PFSK-1 (cell line): ENCODE measurements around the gene PCSK6.

Experiments
- FOXP2 ChIP-seq: optimal IDR thresholded peaks from 2 replicates; pipeline ENCODE3; 2011; ENCODE audit warnings: borderline replicate concordance, control low read depth, inconsistent platforms; ENCODE audit not compliant: insufficient read depth; ENCODE audit errors: extremely low read length, extremely low read depth
- POLR2AphosphoS5 ChIP-seq: IDR thresholded peaks from 2 replicates; pipeline ENCODE4 v1.6.1; 2012; ENCODE audit warnings: low read depth, mild to moderate bottlenecking, control low read depth, low read length, moderate library complexity
- SIN3A ChIP-seq: IDR thresholded peaks from 2 replicates; pipeline ENCODE4 v1.6.1; 2012; ENCODE audit warnings: mild to moderate bottlenecking, low read length, moderate library complexity, borderline replicate concordance; ENCODE audit not compliant: insufficient read depth
- TAF1 ChIP-seq: IDR thresholded peaks from 2 replicates; pipeline ENCODE4 v1.6.1; 2012; ENCODE audit warnings: low read length, control low read depth, borderline replicate concordance; ENCODE audit not compliant: insufficient read depth
- TF ChIP-seq, protein P1 (sequence below), 2 experiments: IDR thresholded peaks; 2 replicates each; pipeline versions ENCODE4 v1.6.1 to v1.8.0; 2011 to 2012; ENCODE audit warnings: low read depth in 2 of 2, low read length in 2 of 2, control low read depth in 1 of 2, inconsistent platforms in 1 of 2, mild to moderate bottlenecking in 1 of 2, moderate library complexity in 1 of 2; ENCODE audit not compliant: insufficient read depth in 1 of 2

PCSK6 gene

GRCh38 chr15:101322016-101322695 lies 167.4 kb downstream of the PCSK6 start:
- TF ChIP-seq FOXP2, result no peak
- no peak for TF ChIP-seq POLR2AphosphoS5
- no peak for TF ChIP-seq SIN3A
- TF ChIP-seq TAF1, result no peak
- TF ChIP-seq, protein P1, sequence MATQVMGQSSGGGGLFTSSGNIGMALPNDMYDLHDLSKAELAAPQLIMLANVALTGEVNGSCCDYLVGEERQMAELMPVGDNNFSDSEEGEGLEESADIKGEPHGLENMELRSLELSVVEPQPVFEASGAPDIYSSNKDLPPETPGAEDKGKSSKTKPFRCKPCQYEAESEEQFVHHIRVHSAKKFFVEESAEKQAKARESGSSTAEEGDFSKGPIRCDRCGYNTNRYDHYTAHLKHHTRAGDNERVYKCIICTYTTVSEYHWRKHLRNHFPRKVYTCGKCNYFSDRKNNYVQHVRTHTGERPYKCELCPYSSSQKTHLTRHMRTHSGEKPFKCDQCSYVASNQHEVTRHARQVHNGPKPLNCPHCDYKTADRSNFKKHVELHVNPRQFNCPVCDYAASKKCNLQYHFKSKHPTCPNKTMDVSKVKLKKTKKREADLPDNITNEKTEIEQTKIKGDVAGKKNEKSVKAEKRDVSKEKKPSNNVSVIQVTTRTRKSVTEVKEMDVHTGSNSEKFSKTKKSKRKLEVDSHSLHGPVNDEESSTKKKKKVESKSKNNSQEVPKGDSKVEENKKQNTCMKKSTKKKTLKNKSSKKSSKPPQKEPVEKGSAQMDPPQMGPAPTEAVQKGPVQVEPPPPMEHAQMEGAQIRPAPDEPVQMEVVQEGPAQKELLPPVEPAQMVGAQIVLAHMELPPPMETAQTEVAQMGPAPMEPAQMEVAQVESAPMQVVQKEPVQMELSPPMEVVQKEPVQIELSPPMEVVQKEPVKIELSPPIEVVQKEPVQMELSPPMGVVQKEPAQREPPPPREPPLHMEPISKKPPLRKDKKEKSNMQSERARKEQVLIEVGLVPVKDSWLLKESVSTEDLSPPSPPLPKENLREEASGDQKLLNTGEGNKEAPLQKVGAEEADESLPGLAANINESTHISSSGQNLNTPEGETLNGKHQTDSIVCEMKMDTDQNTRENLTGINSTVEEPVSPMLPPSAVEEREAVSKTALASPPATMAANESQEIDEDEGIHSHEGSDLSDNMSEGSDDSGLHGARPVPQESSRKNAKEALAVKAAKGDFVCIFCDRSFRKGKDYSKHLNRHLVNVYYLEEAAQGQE (IDR thresholded peaks at IDR 0.05; ENCODE audit: insufficient read depth in 1 of 2, low read depth in 2 of 2, low read length in 2 of 2), result no peak

- TF ChIP-seq FOXP2 (peak; percentile 70), SIN3A (no peak)
Observed at GRCh38 chr15:101320501-101321052, 168.9 kb downstream of the PCSK6 start.

DNA sequence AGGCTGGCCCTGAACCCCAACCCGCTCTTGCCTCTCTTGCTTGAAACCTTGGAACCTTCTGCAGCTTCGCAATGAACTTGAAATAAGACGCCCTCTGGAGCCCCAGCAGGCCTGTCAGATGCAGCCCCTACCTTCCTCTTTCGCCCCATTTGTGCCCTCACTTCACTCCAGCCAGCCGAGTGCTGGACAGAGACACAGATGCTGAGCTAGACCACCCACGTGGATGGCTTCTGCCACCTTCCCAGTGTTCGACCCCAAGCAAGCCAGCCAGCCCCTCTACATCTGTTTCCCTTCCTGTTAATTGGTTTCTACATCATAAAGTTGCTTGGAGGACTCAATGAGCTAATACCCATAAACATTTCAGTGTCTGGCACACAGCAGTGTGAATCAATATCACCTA lies 170.7 kb downstream of the PCSK6 start:
- TF ChIP-seq, protein P1 (IDR thresholded peaks at IDR 0.05; ENCODE audit: insufficient read depth in 1 of 2, low read depth in 2 of 2, low read length in 2 of 2), result peak; percentile 58 to 79; a peak in 3 of 4 replicates
- TF ChIP-seq TAF1 (no peak), POLR2AphosphoS5 (no peak), SIN3A (no peak), FOXP2 (no peak)

- TF ChIP-seq TAF1, result no peak
Observed at GRCh38 chr15:101318147-101318819, 171.2 kb downstream of the PCSK6 start.

DNA sequence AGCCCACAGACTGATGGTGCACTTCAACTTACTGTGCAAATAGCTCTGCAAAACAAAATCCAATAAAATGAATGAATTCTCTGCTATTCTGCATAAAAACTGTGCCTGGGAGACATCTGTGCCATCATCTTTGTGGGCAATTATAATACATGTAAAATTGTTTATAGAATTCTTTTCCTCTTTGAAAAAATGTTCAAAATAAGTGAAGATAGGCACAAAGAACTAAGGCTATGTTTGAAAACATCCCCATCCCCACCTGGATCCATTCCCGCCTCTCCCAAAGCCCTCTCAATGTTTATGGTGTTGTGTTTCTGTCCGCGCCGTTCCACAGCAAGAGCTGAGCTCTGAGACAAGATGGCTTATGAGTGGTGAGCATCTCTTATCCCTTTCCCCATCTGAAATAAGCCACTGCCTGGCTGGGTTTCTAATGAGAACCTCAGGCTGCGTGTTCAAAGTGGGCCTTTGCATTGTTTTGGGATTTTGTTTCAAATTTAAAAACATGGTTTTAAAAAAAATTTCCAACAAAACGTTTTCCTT lies 172.1 kb downstream of the PCSK6 start:
- TF ChIP-seq, protein P1 (IDR thresholded peaks at IDR 0.05; ENCODE audit: insufficient read depth in 1 of 2, low read depth in 2 of 2, low read length in 2 of 2), result no peak
- TF ChIP-seq SIN3A (no peak), POLR2AphosphoS5 (no peak), FOXP2 (no peak), TAF1 (no peak)

DNA sequence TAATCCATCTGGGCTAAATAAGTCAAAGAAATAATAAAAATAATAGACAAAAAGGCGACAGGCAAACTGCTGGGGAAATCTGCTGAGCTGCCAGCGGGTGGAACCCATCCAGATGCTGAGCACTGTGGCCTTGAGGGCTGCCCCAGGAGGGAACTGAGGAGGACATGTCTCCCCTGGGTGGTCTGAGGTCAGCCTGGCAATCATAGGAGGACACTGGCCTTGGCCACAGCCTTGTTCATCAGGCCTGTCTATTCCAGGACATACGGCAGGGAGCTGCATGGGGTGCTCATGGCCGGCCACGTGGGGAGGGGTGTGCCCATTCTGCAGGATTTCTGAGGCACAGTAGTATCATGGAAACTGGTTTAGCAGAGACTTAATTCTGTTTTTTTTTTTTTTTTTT lies 173.0 kb downstream of the PCSK6 start:
- TF ChIP-seq POLR2AphosphoS5, result no peak
